ENCODE results near the gene TMEM273.

GRCh38 chr10:49158915-49159314 is 29.3 kb downstream of the TMEM273 start:
- TF ChIP-seq, protein P1, sequence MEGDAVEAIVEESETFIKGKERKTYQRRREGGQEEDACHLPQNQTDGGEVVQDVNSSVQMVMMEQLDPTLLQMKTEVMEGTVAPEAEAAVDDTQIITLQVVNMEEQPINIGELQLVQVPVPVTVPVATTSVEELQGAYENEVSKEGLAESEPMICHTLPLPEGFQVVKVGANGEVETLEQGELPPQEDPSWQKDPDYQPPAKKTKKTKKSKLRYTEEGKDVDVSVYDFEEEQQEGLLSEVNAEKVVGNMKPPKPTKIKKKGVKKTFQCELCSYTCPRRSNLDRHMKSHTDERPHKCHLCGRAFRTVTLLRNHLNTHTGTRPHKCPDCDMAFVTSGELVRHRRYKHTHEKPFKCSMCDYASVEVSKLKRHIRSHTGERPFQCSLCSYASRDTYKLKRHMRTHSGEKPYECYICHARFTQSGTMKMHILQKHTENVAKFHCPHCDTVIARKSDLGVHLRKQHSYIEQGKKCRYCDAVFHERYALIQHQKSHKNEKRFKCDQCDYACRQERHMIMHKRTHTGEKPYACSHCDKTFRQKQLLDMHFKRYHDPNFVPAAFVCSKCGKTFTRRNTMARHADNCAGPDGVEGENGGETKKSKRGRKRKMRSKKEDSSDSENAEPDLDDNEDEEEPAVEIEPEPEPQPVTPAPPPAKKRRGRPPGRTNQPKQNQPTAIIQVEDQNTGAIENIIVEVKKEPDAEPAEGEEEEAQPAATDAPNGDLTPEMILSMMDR (conservative IDR thresholded peaks at IDR 0.05) = no peak
- TF ChIP-seq ZFX (IDR thresholded peaks at IDR 0.05) = no peak

Data from C4-2B (cell line).